ENCODE results near the gene NRCAM. TPM values are rescaled to one million over a fixed set of nuclear protein-coding genes. Genes with fewer than 3 reads are reported as not detected.

Gene NRCAM
- total and polyA plus RNA-seq, 2 of the 8 experiments (the other 6 are each of a cell fraction or from before 2014, with no cell fraction given) = 2.7 to 3.8 TPM

DNA sequence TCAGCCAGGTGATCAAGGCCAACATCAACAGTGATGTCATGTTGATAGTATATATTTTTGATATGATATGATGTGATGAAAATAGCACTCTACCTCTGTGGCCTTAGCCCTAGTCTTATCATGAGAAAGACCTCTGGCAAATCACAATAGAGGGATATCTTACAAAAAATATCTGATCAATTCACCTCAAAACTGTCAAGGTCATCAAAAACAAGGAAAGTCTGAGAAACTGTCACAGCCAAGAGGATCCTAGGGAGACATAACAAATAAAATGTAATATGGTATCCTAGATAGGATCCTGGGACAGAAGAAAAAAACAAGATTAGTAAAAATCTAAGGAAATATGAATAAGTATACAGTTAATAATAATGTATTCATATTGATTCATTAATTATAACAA, 92.6 kb downstream of the NRCAM start (continued):
- TF ChIP-seq, protein P1, sequence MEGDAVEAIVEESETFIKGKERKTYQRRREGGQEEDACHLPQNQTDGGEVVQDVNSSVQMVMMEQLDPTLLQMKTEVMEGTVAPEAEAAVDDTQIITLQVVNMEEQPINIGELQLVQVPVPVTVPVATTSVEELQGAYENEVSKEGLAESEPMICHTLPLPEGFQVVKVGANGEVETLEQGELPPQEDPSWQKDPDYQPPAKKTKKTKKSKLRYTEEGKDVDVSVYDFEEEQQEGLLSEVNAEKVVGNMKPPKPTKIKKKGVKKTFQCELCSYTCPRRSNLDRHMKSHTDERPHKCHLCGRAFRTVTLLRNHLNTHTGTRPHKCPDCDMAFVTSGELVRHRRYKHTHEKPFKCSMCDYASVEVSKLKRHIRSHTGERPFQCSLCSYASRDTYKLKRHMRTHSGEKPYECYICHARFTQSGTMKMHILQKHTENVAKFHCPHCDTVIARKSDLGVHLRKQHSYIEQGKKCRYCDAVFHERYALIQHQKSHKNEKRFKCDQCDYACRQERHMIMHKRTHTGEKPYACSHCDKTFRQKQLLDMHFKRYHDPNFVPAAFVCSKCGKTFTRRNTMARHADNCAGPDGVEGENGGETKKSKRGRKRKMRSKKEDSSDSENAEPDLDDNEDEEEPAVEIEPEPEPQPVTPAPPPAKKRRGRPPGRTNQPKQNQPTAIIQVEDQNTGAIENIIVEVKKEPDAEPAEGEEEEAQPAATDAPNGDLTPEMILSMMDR (IDR thresholded peaks at IDR 0.05; ENCODE audit: control extremely low read depth in 1 of 3, insufficient read depth in 1 of 3, low read depth in 1 of 3, low read length in 3 of 3) = no peak
- no peak for TF ChIP-seq TCF12 (IDR thresholded peaks at IDR 0.05; ENCODE audit: low read depth, low read length)

Data from H1 (cell line).